HG02678 (cell line): ENCODE data around the gene LIAS.
A peak's percentile ranks its signal among the peaks of the same experiment; 100 is the strongest.
"Not testable (repeated sequence)": the region's sequence is repeated elsewhere in the genome, so short reads cannot be mapped to it uniquely, and the experiment has no call there.

Experiments
- ATAC-seq: cut with Tn5 transposase; IDR thresholded peaks from one replicate; pipeline ENCODE4 v1.9.1; 2021; ENCODE audit warnings: mild to moderate bottlenecking, moderate library complexity; ENCODE audit not compliant: unreplicated experiment

The LIAS gene

GRCh38 chr4:39458505-39459300 lies at the start of gene LIAS, which contains the start of gene RPL9:
Gene LIAS, plus strand, starts transcription at chr4:39459056. Its CDS starts 62 bp downstream, at chr4:39459118.
Gene RPL9, minus strand, starts transcription at chr4:39458922. Its CDS starts 483 bp downstream, at chr4:39458439.
- ATAC-seq: peak; percentile 90

GRCh38 chr4:39410415-39410814 lies 48.4 kb upstream of the LIAS start:
- no peak for ATAC-seq

DNA sequence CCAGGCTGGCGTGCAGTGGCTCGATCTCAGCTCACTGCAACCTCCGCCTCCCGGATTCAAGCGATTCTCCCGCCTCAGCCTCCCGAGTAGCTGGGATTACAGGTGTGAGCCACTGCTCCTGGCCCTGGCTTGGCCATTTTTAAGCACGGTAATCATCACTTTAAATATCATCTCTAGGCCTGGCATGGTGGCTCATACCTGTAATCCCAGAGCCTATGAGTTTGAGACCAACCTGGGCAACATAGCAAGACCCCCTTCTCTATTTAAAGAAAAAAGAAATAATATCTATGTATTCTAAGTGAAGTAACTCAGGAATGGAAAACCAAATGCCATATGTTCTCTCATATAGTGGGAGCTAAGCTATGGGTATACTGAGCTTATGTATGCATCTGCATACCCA lies 47.3 kb upstream of the LIAS start:
- ATAC-seq: not testable (repeated sequence)

GRCh38 chr4:39415678-39416283 lies 43.1 kb upstream of the LIAS start:
- no peak for ATAC-seq

- ATAC-seq: no peak
Measured at GRCh38 chr4:39422247-39422646, 36.6 kb upstream of the LIAS start.

DNA sequence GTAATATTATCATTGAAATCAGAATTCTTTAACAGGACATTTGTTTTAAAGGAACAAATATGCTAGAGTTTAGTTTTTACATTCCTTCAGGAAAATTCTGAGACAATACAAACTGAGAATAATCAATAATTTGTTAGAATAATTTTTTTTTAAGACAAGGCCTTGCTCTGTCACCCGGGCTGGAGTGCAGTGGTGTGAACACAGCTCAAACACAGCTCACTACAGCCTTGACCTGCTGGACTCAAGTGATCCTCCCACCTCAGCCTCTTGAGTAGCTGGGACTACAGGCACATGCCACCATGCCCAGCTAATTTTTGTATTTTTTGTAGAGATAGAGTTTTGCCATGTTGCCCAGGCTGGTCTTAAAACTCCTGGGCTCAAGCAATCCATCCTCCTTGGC lies 33.6 kb upstream of the LIAS start:
- ATAC-seq: not testable (repeated sequence)

- ATAC-seq: no peak
Measured at GRCh38 chr4:39426728-39427127, 32.1 kb upstream of the LIAS start.

DNA sequence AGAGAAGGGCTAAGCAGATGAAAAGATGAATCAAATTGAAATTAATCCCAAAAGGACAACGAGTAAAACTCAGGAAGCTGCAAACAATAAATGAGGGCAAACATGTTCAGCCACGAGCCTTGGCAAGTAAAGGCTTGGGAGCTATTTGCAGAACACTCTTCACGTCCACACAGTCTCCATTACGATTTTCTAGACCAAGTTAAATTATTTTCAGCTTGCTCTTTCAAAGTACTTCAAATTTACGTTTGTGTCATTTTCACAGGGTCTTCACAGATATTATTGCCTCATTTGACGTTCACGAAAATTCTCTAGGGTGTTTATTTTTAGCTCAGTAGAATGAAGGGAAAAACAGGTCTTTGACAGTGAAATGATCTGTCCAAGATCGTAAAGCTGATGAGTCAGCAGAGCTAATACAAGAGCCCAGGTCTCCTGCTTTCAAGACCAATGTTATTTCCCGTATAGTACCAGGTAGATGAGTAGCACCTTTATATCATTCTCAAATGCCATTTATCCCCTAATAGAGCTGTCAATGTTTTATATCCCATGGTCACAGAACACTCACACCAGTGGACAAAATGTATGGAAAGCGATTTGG lies 31.2 kb upstream of the LIAS start:
- ATAC-seq: no peak

GRCh38 chr4:39429476-39430334 lies 29.2 kb upstream of the LIAS start:
- no peak for ATAC-seq

GRCh38 chr4:39433878-39434492 lies 24.9 kb upstream of the LIAS start:
- no peak for ATAC-seq

GRCh38 chr4:39435659-39436563 lies 22.9 kb upstream of the LIAS start:
- ATAC-seq: no peak

- ATAC-seq: no peak
Measured at GRCh38 chr4:39441593-39441992, 17.3 kb upstream of the LIAS start.

- no peak for ATAC-seq
Measured at GRCh38 chr4:39442998-39443397, 15.9 kb upstream of the LIAS start.

DNA sequence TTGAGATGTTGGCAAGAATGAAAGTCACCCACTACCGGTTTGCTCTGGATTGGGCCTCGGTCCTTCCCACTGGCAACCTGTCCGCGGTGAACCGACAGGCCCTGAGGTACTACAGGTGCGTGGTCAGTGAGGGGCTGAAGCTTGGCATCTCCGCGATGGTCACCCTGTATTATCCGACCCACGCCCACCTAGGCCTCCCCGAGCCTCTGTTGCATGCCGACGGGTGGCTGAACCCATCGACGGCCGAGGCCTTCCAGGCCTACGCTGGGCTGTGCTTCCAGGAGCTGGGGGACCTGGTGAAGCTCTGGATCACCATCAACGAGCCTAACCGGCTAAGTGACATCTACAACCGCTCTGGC lies 12.4 kb upstream of the LIAS start:
- no peak for ATAC-seq

GRCh38 chr4:39446842-39447573 lies 11.8 kb upstream of the LIAS start:
- peak; percentile 91 for ATAC-seq

- no peak for ATAC-seq
Measured at GRCh38 chr4:39450618-39451017, 8.2 kb upstream of the LIAS start.

- no peak for ATAC-seq
Measured at GRCh38 chr4:39451423-39452023, 7.3 kb upstream of the LIAS start.

GRCh38 chr4:39452153-39452859 lies 6.5 kb upstream of the LIAS start:
- ATAC-seq: no peak
